HL-60/S4 (cell line): Measurements from ENCODE around the gene FICD.

ENCODE experiments used
- in situ Hi-C: fragments of 300-500 bp; cut with MboI; formaldehyde crosslinking; loops from 2 replicates; pipeline ENCODE4 v1.14.3; 2022; ENCODE audit warnings: low sequenced_read_pairs

Gene FICD

DNA sequence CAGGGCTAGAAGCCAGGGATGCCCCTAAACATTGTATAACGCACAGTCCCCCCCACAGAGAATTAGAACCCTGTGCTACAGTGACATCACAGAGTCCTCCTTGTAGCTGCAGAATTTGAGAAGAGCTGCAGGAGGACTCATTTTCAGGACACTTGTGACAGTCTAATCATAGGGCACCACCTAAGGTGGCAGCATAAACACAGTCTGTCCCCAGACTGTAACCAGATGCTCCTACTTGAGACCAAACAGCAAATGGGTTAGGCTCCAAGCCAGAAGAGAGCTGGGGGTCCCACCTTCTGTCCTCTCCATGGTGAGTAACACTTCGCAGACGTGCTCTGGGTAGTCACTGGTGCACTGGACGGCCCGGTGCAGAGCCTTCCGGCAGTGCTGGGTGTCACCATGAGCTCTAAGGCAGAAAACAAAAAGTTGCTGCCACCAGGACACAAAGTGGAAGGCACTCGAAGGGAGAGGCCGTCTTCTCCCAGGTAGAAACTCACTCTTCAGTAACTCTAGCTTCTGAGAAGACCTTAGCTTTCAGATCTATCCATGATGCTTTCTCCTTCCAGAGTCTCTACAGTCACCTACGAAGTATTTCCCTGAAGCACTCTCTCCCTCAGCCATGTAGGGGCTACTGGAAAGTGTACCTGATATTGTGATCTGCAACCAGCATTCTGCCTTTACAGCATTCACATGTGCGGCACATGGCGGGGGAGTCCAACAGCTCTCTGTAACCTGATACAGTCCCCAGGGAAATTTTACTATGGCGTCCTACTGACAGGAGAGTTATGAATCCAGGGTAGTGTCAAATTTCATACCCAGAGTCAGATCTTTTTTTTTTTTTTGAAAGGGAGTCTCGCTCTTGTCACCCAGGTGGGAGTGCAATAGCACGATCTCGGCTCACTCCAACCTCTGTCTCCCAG, 17.1 kb downstream of the FICD start:
- in situ Hi-C loops, result no loop called here

DNA sequence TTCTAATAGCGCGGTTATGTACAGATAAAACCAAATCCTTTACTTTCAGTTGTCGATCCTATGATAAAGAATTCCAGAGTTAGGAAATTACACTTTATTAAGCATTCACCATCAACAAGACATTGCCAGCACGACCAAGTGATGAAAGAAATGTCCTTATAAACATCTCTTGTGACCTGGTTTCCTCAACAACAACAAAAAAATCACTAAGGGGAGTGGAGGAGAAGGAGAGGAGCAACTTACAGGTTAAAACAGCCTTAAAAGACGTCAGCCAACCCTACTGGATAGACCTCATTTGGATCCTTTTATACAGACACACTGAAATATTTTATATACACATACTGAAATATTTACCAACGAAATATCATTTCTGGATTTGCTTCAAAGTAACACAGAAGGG, 23.1 kb downstream of the FICD start:
- in situ Hi-C loops, result no loop called here

DNA sequence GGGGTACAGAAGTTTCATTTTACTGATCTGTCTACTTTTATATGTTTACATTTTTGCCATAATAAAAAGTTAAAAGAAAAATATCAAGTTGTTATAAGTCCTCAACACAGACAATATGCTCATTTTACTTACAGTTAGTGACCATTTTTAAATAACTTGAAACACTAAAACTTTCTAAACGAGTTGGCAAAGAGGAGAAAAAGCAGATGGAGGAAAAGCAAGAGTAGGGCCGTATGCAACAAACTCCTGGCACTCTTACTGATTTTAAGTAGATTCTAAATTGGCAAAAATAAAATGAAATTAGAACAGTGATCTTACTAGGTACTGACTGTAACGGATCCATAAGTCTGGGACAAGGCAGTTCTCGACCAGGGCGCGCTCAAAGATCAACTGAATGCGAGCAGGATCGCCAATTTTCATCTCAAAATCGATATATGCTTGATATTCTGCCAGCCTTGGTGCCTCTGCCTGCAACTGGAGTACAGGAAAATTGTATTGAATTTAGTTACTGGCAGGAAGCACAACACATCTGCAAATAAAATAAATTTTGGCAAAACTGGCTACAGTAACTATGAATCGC, 23.6 kb downstream of the FICD start:
- in situ Hi-C loops, result no loop called here

DNA sequence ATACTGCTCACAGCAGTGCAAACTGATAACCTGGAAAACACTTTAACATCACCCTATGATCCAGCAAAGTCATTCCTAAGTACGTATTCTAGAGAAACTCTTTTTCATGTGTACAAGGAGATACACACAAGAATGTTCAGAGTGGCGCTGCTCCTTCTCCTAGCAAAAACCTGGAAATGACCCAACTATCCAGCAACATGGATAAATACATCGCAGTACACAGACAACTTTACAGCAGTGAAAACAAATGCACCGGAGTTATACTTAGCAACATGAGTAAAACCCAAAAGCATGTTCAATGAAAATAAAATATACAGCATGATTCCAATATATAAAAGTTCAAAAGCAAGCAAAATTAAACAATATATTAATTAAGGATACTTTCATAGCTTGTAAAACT, 27.2 kb downstream of the FICD start:
- in situ Hi-C loops, result no loop called here

DNA sequence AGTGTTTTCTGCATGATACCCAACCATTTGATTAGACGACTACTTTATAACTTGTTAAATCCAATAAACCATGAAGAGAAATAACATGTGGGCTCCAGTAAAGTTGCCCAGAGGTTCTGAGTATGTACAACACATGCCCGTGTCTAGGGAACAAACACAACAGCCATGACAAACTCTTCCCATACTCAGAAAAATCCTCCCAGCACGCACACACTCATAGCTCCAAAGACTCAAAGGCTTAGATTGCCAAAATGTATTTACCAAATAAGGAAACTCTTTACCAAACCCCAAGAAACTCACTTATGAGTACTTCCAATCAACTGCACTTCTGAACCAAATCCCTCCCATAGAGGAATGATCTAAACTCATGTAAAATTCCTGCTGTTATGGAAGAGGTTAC, 28.6 kb downstream of the FICD start:
- in situ Hi-C loops, result no loop called here

DNA sequence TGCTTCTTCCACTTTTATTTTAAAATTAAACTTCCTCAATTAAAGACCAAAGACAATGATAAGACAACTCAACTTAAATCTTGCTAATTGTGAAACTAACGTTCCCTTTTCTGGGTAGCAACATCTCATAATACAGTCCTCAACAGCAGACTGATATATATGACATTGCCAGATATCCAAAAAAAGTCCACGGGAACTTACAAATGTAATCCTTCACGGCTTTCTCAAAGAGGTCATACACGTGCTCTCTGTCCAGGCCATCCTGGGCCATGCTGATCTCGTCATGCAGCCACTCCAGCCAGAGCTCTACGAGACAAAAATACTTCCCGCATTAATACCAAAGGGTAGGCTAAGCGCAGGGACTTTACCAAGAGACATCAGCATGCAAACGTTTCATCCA, 32.6 kb downstream of the FICD start:
- in situ Hi-C loops, result no loop called here

DNA sequence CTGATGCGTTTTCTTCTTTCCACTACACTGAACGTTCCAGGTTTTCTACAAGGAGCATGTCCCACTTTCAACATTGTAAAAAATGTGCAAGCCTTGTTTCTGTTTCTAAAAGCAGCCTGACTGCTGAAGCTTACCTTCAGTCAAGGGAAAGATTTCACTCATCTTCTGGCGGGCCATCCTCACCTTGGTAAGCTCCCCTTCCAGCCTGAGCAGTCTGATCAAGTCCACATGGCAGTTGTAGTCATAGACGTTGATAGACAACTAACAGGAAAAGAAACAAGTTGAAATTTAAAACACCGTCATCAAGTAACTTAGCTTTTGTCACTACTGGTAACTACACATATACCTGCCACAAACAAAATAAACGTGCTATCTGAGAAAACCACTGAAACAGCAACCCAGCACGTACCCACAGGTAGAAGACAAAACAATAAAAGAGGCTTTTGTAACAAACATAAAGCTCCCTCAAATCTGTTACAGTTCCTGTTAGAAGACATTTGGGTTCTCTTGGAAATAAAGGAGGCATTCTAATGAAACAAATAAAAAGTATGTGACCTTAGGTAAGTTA, 34.0 kb downstream of the FICD start:
- in situ Hi-C loops, result no loop called here

DNA sequence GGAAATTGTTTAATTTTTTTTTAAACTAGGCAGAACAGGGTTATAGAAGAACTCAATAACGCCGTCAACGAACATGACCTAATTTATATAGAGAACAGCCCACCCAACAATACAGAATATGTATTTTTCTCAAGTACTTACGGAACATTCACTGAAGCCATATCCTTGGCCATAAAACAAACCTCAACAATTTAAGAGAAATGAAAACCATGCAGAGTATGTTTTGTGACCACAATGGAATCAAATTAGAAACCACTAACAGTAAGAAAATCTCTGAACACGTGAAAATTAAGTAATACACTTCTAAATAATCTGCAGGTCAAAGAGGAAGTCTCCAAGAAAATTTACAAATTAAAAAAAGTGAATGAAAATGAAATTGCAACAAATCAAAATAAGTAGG, 36.5 kb downstream of the FICD start:
- in situ Hi-C loops, result loop anchor here (25.0 kb wide), 1 partner anchor 536 kb away; the partner anchor contains the start of genes ALKBH2 and UNG

DNA sequence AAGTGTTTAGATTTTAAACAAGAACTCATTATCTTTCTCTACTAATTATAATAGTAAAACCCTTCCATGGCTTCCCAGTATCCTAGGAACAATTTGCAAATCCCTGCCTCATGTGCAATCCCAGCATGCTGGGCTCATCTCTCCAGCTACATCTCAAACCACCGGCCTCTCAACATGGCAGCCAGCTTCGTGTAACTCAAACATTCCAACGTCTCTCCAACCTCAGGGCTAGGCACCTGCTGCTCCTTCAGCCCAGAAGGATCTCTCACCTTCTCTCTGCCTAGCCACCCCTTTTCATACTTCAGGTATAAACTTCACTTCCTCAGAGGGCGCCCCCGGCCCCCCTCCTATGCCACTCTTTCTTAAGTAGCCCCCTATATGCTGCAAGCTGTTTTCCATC, 38.7 kb downstream of the FICD start:
- in situ Hi-C loops, result loop anchor here (25.0 kb wide), 1 partner anchor 534 kb away; the partner anchor contains the start of genes ALKBH2 and UNG

DNA sequence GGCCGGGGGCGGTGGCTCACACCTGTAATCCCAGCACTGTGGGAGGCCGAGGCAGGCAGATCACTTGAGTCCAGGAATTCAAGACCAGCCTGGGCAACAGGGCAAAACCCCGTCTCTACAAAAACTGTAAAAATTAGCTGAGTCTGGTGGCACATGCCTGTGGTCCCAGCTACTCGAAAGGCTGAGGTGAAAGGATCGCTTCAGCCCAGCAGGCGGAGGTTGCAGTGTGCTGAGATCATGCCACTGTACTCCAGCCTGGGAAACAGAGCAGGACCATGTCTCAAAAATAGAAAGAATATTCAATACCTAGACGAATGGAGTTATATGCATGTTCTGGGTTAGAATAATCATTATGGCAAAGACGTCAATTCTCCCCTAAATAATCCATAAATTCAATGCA, 40.3 kb downstream of the FICD start:
- in situ Hi-C loops, result loop anchor here (25.0 kb wide), 1 partner anchor 532 kb away; the partner anchor contains the start of genes ALKBH2 and UNG

DNA sequence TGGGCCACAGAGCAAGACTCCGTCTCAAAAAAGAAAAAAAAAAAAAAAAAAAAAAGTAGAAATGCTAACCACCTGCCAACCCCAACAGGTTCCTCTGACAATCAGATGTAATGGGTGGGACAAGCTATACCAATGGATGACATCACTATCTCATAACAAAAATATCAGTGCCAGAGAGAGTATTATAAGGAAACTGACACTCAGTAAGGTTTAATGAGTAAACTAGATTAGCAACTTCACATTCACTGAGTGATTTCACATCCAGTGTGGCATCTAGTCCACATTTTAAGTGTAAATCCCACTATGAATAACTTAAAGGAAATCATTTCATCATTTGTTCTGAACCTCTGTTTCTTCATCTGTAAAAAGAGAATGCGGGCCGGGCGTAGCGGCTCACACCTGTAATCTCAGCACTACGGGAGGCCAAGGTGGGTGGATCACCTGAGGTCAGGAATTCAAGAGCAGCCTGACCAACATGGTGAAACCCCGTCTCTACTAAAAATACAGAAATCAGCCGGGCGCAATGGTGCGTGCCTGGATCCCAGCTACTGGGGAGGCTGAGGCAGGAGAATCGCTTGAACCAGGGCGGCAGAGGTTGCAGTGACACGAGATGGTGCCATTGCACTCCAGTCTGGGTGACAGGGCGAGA, 44.1 kb downstream of the FICD start:
- in situ Hi-C loops, result loop anchor here (25.0 kb wide), 1 partner anchor 528 kb away; the partner anchor contains the start of genes ALKBH2 and UNG

DNA sequence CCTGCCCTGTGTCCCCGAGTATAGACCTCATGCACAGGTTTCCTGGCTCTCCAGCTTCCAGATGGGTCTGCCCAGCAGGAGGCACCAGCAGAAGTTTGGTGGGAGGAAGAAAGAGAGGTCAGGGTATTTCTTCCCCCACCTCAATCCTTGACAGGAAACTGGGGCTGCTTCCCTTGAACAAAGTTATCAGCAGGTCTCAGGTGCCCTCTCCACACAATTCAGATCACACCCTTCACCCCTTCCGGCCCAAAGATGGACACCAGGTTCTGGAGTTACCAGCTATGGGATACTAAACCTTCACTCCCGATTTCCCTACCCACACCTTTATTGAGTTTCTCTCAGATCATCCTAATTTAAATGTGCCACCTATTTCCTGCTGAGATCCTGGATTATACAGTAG, 44.7 kb downstream of the FICD start:
- in situ Hi-C loops, result loop anchor here (10.0 to 25.0 kb wide), 2 partner anchors 245 to 528 kb away; partner anchors contain the start of genes ALKBH2 and UNG

DNA sequence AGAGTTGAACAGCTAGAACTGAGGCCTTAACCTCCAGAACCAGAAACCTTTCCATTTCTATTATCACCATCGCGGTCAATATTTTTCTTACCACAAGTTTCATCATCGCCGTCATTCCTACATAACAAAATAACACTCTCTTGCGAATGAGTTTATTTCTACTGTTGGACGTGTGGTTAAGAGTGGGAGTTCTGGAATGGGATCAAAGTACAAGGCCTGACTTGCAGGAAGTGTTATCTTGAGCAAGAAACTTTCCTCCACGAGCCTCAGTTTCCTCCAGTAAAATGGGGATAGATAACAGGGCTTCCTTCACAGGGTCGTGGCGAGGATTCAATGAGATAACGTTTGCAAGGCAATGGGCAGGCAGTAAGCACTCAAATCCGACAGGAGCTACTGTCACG, 45.2 kb downstream of the FICD start:
- in situ Hi-C loops, result loop anchor here (10.0 to 25.0 kb wide), 2 partner anchors 244 to 527 kb away; partner anchors contain the start of genes ALKBH2 and UNG

DNA sequence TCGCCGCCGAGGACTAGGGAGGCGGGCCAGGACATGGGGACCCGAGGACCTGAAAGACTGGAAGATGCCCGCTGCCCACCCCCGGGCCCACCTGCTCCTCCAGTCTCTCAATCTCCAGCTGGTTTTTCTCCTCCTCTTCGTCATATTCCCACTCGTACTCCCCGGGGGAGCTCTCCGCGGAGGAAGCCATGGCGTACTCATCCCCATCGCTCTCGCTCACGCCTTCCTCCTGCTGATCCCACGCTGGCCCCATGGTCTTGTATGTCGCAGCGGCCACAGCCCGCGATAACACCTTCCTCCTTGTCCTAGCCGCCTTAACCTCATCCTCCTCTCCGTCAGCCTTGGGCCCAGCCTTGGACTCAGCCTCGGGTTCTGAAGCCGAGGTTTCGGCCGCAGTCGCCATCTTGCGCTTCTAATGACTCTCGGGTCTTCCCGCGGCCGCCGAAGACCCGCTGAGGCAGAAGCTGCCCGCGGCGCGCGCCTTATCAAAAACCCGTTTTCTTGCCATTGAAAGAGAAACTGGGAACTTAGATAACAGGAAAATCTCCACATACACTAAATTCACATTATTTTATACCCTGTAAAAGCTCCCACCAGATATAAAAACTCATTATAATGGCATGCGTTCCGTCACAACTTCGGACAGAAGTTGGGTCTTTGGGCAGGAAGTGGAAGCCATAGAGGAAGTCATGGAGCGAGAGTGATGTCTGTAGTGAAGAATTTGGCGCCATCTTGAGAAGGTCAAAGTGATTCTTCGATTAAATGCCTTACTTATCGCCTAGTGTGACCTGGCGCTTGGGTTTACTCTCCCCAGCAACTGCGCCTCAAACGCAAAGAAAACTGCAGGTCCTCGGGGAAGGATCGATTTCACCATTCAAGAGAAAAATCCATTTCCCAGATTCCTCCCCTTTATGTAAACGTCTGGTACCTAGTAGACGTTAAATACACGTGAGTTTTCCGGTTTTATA, 46.0 kb downstream of the FICD start, which contains the start of gene SART3:
SART3 (minus strand) TSS at position 422 of the 968 bp plus-strand sequence; CDS start at position 403, 19 bp downstream.
- in situ Hi-C loops, result loop anchor here (10.0 to 25.0 kb wide), 2 partner anchors 244 to 526 kb away; partner anchors contain the start of genes ALKBH2 and UNG

DNA sequence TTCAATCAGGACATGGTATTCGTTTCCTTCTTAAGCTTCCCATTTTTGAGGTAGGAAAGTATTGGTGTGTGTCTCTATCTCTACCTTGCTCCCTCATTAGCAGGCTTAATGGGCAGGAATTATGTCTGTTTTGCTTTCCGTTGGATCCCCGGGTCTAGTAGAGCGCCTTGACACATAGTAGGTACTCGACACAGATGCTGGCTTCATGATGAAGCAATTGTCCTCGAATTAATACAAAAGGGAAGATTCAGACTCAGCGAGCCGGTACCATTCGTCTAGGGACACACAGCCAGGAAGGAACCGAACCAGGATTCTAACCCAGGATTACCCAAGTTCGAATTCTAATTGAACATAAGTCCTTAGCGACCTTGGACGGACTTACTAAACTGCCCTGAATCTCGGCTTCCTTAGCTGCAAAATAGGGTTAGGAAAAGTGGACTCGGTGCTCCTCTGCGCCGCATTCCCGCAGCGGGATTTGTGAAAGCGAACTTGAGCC, 46.8 kb downstream of the FICD start:
- in situ Hi-C loops, result loop anchor here (10.0 to 25.0 kb wide), 2 partner anchors 243 to 525 kb away; partner anchors contain the start of genes ALKBH2 and UNG

DNA sequence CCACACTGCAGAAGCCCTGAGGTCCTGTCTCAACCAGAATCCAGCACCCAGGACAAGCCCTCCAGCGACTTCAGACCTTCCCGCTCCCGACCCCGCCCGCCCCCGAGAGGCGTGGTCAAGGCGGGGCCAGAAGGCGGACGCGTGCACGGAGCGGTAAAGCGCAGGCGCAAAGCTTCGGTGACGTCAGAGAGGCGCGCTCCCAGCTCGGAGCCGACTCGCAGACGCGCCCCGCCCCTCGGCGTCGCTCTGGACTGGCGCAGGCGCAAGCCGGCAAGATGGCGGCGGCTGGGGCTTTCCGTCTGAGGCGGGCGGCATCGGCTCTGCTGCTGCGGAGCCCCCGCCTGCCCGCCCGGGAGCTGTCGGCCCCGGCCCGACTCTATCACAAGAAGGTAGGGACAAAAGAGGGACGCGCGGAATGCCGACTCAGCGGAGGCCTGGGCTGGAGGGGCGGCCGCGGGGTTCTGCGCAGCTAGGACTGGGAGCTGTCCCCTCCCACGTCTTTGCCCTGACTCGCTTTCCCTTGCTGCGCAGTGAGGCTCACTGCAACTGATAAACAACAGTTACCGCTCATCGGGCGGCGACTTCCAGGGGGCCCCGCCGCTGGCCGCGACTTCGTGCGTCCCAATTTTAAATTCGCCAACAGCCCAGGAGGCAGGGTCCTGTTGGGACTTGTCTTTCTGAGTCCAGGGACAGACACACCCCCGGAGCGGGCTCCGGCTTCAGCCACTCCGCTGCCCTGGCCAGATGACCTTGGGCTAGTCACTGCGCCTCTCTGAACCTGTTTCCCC, 47.5 kb downstream of the FICD start, which contains the start of gene ISCU:
ISCU (plus strand) TSS at position 249 of the 788 bp plus-strand sequence; CDS start at position 276, 27 bp downstream.
- in situ Hi-C loops, result loop anchor here (10.0 to 25.0 kb wide), 2 partner anchors 242 to 525 kb away; partner anchors contain the start of genes ALKBH2 and UNG

DNA sequence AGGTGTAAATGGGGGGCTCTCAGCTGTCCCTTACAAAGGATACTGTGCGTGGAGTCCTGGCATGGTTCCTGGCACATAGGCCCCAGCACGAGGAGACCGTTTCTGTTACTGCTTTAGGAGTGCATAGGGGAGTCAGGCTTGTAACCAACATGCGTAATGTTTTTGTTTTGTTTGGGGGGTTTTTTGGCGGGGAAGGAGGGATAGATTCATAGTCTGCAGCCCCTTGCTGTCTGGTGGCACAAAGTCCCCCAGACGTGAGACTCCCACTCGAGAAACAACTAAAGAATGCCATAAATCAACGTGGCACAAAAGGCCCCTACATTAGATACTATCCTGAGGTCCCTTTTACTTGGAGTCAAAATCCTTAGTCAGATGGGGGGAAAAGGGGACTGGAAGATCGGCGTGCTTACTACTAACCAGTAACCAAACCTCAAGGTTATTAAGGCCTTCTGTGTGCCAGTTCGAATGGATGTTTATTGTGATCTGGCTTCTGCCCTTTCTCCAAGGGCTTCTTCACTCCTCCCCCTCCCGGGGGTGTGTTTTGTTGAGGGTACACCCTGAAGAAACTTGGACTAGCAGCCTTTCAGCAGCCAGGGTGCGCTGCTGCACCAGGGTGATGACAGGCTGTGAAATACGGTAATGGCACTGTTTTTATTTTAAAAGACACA, 48.2 kb downstream of the FICD start:
- in situ Hi-C loops, result loop anchor here (10.0 to 25.0 kb wide), 2 partner anchors 242 to 524 kb away; partner anchors contain the start of genes ALKBH2 and UNG

DNA sequence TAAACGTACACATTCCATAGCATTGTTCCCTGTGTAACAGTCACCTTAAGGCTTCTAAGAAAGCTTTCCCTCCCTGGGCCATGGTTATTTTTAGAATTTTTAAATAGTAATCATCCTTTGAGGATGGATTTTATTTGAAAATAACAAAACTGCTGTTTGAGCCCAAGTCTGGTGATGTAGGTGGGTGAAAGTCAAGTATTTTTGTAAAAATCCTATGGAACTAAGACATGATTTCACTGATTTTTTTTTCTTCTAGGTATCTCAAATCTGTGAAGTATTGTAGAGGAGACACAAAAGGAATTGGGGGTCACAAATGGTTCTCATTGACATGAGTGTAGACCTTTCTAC, 48.7 kb downstream of the FICD start:
- in situ Hi-C loops, result loop anchor here (10.0 to 25.0 kb wide), 2 partner anchors 241 to 524 kb away; partner anchors contain the start of genes ALKBH2 and UNG
